Brain microvascular endothelial cell (primary cell): ENCODE data around the gene LRRN4.

Experiments
- DNase-seq: peaks from one replicate; pipeline ENCODE4 v3.0.0-alpha.2; 2020
- H3K27ac ChIP-seq: fragments of 250-450 bp; sonication (Bioruptor Pico); 2 replicates; pipeline ENCODE4 v1.5.1; 2020; ENCODE audit warnings: mild to moderate bottlenecking, moderate library complexity
- H3K27me3 ChIP-seq: fragments of 250-450 bp; sonication (Bioruptor Pico); replicated peaks from 2 replicates; pipeline ENCODE4 v1.5.1; 2020; ENCODE audit warnings: mild to moderate bottlenecking
- H3K36me3 ChIP-seq: fragments of 250-450 bp; sonication (Bioruptor Pico); replicated peaks from 2 replicates; pipeline ENCODE4 v1.5.1; 2020; ENCODE audit warnings: mild to moderate bottlenecking
- H3K4me3 ChIP-seq: 2 replicates; pipeline ENCODE4 v1.5.1; 2011; ENCODE audit warnings: low read depth, mild to moderate bottlenecking, control low read depth, low read length, moderate library complexity
- CTCF ChIP-seq: IDR thresholded peaks from 2 replicates; pipeline ENCODE4 v1.5.1; 2011; ENCODE audit warnings: low read depth, mild to moderate bottlenecking, moderate library complexity, low read length, control low read depth, inconsistent platforms; ENCODE audit errors: missing control alignments
- in situ Hi-C: cut with HindIII; loops from 2 replicates; pipeline ENCODE4 v1.10.0; 2017; ENCODE audit warnings: low sequenced_read_pairs, low pct_ligation_motif_present

Gene LRRN4

GRCh38 chr20:6053776-6054688 is at the start of gene LRRN4:
TSS of gene LRRN4 (minus strand) at chr20:6054060. CDS start at chr20:6052799, 1,261 bp downstream.
- no peak within 1 kb of the TSS for H3K4me3 ChIP-seq
- H3K36me3 ChIP-seq: no peaks in the 10 kb centered on the region
- DNase-seq: no peak
- no peak within 1 kb of the TSS for H3K27ac ChIP-seq
- TF ChIP-seq CTCF: no peak
- in situ Hi-C loops: no loop called here
- H3K27me3 ChIP-seq: peaks cover 2% of the 10 kb centered on the region

GRCh38 chr20:6103301-6103700 is 49.4 kb upstream of the LRRN4 start:
- no peak for DNase-seq
- in situ Hi-C loops: no loop called here
- H3K4me3 ChIP-seq: no peak overlapping the region
- no peaks in the 10 kb centered on the region for H3K27me3 ChIP-seq
- no peak for TF ChIP-seq CTCF
- no peaks in the 10 kb centered on the region for H3K36me3 ChIP-seq
- no peak overlapping the region for H3K27ac ChIP-seq

GRCh38 chr20:6101346-6101745 is 47.5 kb upstream of the LRRN4 start:
- Histone ChIP-seq H3K36me3 (no peaks in the 10 kb centered on the region), H3K4me3 (no peak overlapping the region), H3K27ac (no peak overlapping the region), H3K27me3 (no peaks in the 10 kb centered on the region)
- in situ Hi-C loops: no loop called here
- no peak for DNase-seq
- no peak for TF ChIP-seq CTCF

GRCh38 chr20:6100246-6100645 is 46.4 kb upstream of the LRRN4 start:
- DNase-seq: no peak
- H3K27me3 ChIP-seq: no peaks in the 10 kb centered on the region
- H3K27ac ChIP-seq: no peak overlapping the region
- no peak for TF ChIP-seq CTCF
- in situ Hi-C loops: no loop called here
- no peak overlapping the region for H3K4me3 ChIP-seq
- no peaks in the 10 kb centered on the region for H3K36me3 ChIP-seq

GRCh38 chr20:6099819-6100218 is 46.0 kb upstream of the LRRN4 start:
- no peak overlapping the region for H3K27ac ChIP-seq
- in situ Hi-C loops: no loop called here

More at GRCh38 chr20:6099819-6100218, 46.0 kb upstream of the LRRN4 start:
- Histone ChIP-seq H3K36me3 (no peaks in the 10 kb centered on the region), H3K4me3 (no peak overlapping the region), H3K27me3 (no peaks in the 10 kb centered on the region)
- TF ChIP-seq CTCF: no peak
- no peak for DNase-seq
